Suprapubic skin (tissue), 3 donors: ENCODE measurements around the gene ST8SIA4.

Experiments
- CTCF ChIP-seq, 2 donors: fragments of 200-600 bp in 1 of 2; fragments of 450-650 bp in 1 of 2; sonication (generic) in 1 of 2; IDR thresholded peaks; one replicate each; pipeline ENCODE4 v1.5.1; 2016 to 2019; ENCODE audit warnings: antibody characterized with exemption in 2 of 2, mild to moderate bottlenecking in 1 of 2, moderate library complexity in 1 of 2
- POLR2AphosphoS5 ChIP-seq, 3 donors: sonication (generic); formaldehyde crosslinking; IDR thresholded peaks; one replicate each; pipeline ENCODE4 v1.6.1; 2017; ENCODE audit warnings: antibody characterized with exemption in 3 of 3

GRCh38 chr5:100777680-100778300, 125.3 kb downstream of the ST8SIA4 start:
- TF ChIP-seq CTCF (IDR thresholded peaks at IDR 0.05) (no peak), POLR2AphosphoS5 (IDR thresholded peaks at IDR 0.05) (no peak)
